ENCODE results near the gene KLK15.

The KLK15 gene

GRCh38 chr19:50779504-50780457 is 53.6 kb downstream of the KLK15 start:
- in situ Hi-C loops (cut with MboI; ENCODE audit: low sequenced_read_pairs, unreplicated experiment): loop anchor here (25.0 kb wide), 2 partner anchors 242 to 417 kb away; partner anchors contain the start of gene NAPSA
- DNase-seq (ENCODE audit: low spot score): no peak

GRCh38 chr19:50778906-50779430 is 54.4 kb downstream of the KLK15 start:
- in situ Hi-C loops (cut with MboI; ENCODE audit: low sequenced_read_pairs, unreplicated experiment): loop anchor here (25.0 kb wide), 2 partner anchors 242 to 417 kb away; partner anchors contain the start of gene NAPSA
- DNase-seq (ENCODE audit: low spot score): no peak
- TF ChIP-seq CTCF (IDR thresholded peaks at IDR 0.05; ENCODE audit: borderline replicate concordance, control extremely low read depth, extremely low read depth, insufficient read depth, missing control alignments): no peak

More at GRCh38 chr19:50779504-50780457, 53.6 kb downstream of the KLK15 start:
- no peak for TF ChIP-seq CTCF (IDR thresholded peaks at IDR 0.05; ENCODE audit: borderline replicate concordance, control extremely low read depth, extremely low read depth, insufficient read depth, missing control alignments)

GRCh38 chr19:50777830-50778303 is 55.5 kb downstream of the KLK15 start:
- no peak for DNase-seq (ENCODE audit: low spot score)

GRCh38 chr19:50777261-50777660 is 56.1 kb downstream of the KLK15 start:
- TF ChIP-seq CTCF (IDR thresholded peaks at IDR 0.05; ENCODE audit: borderline replicate concordance, control extremely low read depth, extremely low read depth, insufficient read depth, missing control alignments): no peak
- in situ Hi-C loops (cut with MboI; ENCODE audit: low sequenced_read_pairs, unreplicated experiment): loop anchor here (25.0 kb wide), 2 partner anchors 240 to 415 kb away; partner anchors contain the start of gene NAPSA

More at GRCh38 chr19:50777830-50778303, 55.5 kb downstream of the KLK15 start:
- TF ChIP-seq CTCF (IDR thresholded peaks at IDR 0.05; ENCODE audit: borderline replicate concordance, control extremely low read depth, extremely low read depth, insufficient read depth, missing control alignments): no peak
- in situ Hi-C loops (cut with MboI; ENCODE audit: low sequenced_read_pairs, unreplicated experiment): loop anchor here (25.0 kb wide), 2 partner anchors 241 to 416 kb away; partner anchors contain the start of gene NAPSA

GRCh38 chr19:50776131-50776530 is 57.2 kb downstream of the KLK15 start:
- no peak for DNase-seq (ENCODE audit: low spot score)
- no peak for TF ChIP-seq CTCF (IDR thresholded peaks at IDR 0.05; ENCODE audit: borderline replicate concordance, control extremely low read depth, extremely low read depth, insufficient read depth, missing control alignments)
- in situ Hi-C loops (cut with MboI; ENCODE audit: low sequenced_read_pairs, unreplicated experiment): loop anchor here (25.0 kb wide), 2 partner anchors 239 to 414 kb away; partner anchors contain the start of gene NAPSA

More at GRCh38 chr19:50777261-50777660, 56.1 kb downstream of the KLK15 start:
- DNase-seq (ENCODE audit: low spot score): no peak
